DOHH2 (cell line): Measurements from ENCODE around the gene VIL1.

ENCODE experiments used
- CTCF ChIP-seq: fragments of 200-600 bp; sonication (generic); IDR thresholded peaks from one replicate; pipeline ENCODE4 v1.5.1; 2014; ENCODE audit warnings: antibody characterized with exemption, mild to moderate bottlenecking, low read depth, low read length; ENCODE audit not compliant: poor library complexity, severe bottlenecking
- EZH2phosphoT487 ChIP-seq: fragments of 200-600 bp; sonication (generic); IDR thresholded peaks from 2 replicates; pipeline ENCODE4 v1.6.1; 2017; ENCODE audit warnings: borderline replicate concordance, mild to moderate bottlenecking, antibody characterized with exemption, low read length, moderate library complexity, mixed read lengths

- TF ChIP-seq CTCF: no peak
- no peak for TF ChIP-seq EZH2phosphoT487
Observed at GRCh38 chr2:218432676-218433365, 13.9 kb downstream of the VIL1 start.
